Activated T-cell treated with anti-CD3 and anti-CD28 coated beads, Interleukin-2, amount 50 U/mL, for 72 hours (primary cell): ENCODE measurements around the gene YY1. TPM values are rescaled to one million over a fixed set of nuclear protein-coding genes. Genes with fewer than 3 reads are reported as not detected.
"Not testable (repeated sequence)": the region's sequence is repeated elsewhere in the genome, so short reads cannot be mapped to it uniquely, and the experiment has no call there.

Experiments
- ATAC-seq, 2 donors: fragments of 150-1000 bp; cut with Tn5 transposase; replicated peaks in 1 of 2; 2 replicates each; pipeline ENCODE4 v1.10.0; 2021; ENCODE audit warnings: moderate library complexity in 2 of 2, mild to moderate bottlenecking in 1 of 2
- DNase-seq, 2 donors: peaks; one replicate each; pipeline ENCODE4 v3.0.0; 2021 to 2022; ENCODE audit warnings: mixed read lengths in 1 of 2
- H3K27ac Mint-ChIP-seq: one replicate; pipeline ENCODE4 v1.8.0; 2022; ENCODE audit warnings: mild to moderate bottlenecking, moderate library complexity, mixed read lengths
- H3K27me3 Mint-ChIP-seq: one replicate; pipeline ENCODE4 v1.8.0; 2022; ENCODE audit warnings: low read depth, mixed read lengths
- H3K36me3 Mint-ChIP-seq, 2 donors: one replicate each; pipeline ENCODE4 v1.8.0; 2022; ENCODE audit warnings: mixed read lengths in 2 of 2, mild to moderate bottlenecking in 1 of 2; ENCODE audit not compliant: insufficient read depth in 2 of 2
- H3K4me1 Mint-ChIP-seq: one replicate; pipeline ENCODE4 v1.8.0; 2022; ENCODE audit warnings: low read depth, mixed read lengths
- H3K4me3 Mint-ChIP-seq, 2 donors: one replicate each; pipeline ENCODE4 v1.8.0; 2022; ENCODE audit warnings: mild to moderate bottlenecking in 2 of 2, mixed read lengths in 2 of 2, moderate library complexity in 2 of 2
- H3K9me3 Mint-ChIP-seq, 2 donors: one replicate each; pipeline ENCODE4 v1.8.0; 2022; ENCODE audit warnings: mixed read lengths in 2 of 2
- total RNA-seq, 2 donors: library from RNA; stranded (reverse); gene quantifications; one replicate each; pipeline ENCODE4 v1.2.3, GENCODE V29; 2022

Gene YY1
- total RNA-seq, 2 donors from 2014 or later: 93.0 to 99.8 TPM

- Mint-ChIP-seq H3K27ac (no peak overlapping the region), H3K27me3 (no peaks in the 10 kb centered on the region), H3K4me3 (peak overlapping the region; percentile 83 to 88), H3K9me3 (no peaks in the 10 kb centered on the region), H3K36me3 (no peaks in the 10 kb centered on the region), H3K4me1 (peaks cover 12% of the 10 kb centered on the region)
- peak; percentile 90 for ATAC-seq
- DNase-seq: peak; percentile 85 to 92
Measured at GRCh38 chr14:100285021-100285912, 46.3 kb downstream of the YY1 start.

DNA sequence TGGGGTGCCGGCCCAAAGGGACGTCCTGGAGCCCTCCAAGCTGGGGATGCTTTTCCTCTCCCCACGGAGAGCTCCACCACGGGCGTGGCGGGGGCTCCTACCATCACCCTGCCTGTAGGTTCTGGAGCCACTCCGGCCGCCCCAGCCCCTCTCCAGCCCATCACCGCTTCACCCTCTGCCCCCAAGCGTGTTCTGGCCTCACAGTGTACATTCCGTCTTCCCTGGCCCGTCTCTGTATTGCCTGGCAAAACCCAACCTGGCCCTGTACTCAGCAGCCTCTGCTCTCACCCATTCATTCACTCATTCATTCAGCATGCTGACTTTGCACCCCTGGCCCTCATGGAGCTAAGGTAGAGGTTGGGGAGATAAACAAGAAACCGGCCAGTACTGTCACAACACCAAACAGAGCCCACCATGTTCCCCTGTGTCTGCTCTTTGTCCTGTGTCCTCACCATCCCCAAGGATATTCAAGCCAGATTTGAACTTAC lies 47.0 kb downstream of the YY1 start:
- ATAC-seq (no peak), DNase-seq (no peak)
- no peaks in the 10 kb centered on the region for H3K9me3 Mint-ChIP-seq
- no peaks in the 10 kb centered on the region for H3K36me3 Mint-ChIP-seq
- H3K27me3 Mint-ChIP-seq: no peaks in the 10 kb centered on the region
- H3K27ac Mint-ChIP-seq: peak overlapping the region; percentile 82
- H3K4me3 Mint-ChIP-seq: peak overlapping the region; percentile 83 to 88
- H3K4me1 Mint-ChIP-seq: peaks cover 12% of the 10 kb centered on the region

DNA sequence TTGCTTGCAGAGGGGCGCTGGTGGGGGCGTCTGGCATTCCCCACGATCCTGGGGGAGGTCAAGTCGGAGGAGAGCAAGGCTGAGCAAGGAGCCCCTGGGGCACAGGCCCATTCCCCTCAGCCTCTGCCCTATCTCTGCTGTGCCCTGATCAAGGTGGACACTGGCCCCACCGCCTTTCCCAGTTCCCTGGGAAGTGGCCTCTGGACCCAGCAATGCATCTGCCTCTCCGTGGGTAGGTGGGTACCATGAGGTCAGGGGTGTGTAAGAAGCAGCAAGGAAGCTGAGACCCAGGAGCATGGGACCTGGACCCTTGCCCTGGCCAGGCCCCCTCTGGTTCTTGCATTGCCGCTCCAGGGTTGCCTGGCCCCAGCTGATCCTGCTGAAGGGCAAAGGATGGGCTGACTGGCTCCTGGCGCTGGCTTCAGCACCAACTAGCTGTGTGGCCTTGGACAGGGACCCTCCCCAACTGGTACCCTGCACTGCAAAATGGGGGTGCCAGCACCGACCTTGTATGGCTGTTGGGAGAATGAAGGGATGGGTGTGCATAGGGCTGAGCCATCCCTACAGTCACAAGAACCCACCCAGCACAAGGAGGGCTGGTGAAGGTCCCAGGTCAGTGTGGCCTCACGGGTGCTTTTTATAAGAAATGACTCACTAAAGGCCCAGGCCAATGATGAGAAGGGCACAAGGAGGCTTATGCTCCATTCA lies 47.7 kb downstream of the YY1 start:
- ATAC-seq (no peak), DNase-seq (no peak)
- Mint-ChIP-seq H3K4me1 (peaks cover 12% of the 10 kb centered on the region), H3K27ac (no peak overlapping the region), H3K9me3 (no peaks in the 10 kb centered on the region), H3K4me3 (peak overlapping the region in 1 of 2 donors; percentile 8), H3K36me3 (no peaks in the 10 kb centered on the region), H3K27me3 (no peaks in the 10 kb centered on the region)

DNA sequence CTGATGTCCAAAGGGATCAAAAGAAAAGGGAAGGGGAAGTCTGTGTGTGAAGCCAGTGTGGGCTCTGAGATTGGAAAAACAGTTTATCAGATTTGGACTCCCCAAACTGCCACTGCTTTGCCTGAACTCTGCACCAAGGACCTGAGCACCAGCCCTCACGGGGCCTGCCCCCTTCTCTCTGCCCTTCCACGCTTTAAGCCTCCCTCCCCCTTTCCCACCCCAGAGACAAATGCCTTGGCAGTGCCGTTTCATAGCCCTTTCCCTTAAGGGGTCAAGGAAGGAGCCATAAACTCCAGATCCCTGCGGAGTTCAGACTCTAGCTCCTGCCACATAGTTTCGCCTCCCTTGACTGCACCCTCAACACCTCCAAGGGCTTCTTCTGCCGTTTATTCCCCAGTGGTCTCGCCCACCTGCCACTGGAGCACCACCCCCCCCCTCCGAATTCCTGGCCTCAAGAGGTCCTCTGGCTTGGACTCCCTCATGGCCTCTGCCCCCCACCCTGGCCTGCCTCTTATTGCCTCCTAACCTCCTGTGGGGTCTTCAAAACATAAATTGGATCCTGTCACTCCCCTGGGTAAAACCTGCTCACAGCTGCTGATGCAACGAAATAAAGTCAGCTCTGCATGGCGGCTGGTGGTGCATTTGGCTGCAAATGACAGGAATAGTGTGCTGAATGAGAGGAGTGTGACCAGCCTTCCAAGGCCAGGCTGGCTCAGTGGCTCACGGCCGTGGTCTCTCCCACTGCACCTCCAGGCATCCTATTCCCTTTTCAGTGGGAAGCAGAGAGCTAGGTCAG lies 48.5 kb downstream of the YY1 start:
- DNase-seq: no peak
- Mint-ChIP-seq H3K4me3 (no peak overlapping the region), H3K27me3 (no peaks in the 10 kb centered on the region), H3K27ac (no peak overlapping the region), H3K9me3 (no peaks in the 10 kb centered on the region), H3K36me3 (no peaks in the 10 kb centered on the region), H3K4me1 (peaks cover 12% of the 10 kb centered on the region)
- no peak for ATAC-seq

DNA sequence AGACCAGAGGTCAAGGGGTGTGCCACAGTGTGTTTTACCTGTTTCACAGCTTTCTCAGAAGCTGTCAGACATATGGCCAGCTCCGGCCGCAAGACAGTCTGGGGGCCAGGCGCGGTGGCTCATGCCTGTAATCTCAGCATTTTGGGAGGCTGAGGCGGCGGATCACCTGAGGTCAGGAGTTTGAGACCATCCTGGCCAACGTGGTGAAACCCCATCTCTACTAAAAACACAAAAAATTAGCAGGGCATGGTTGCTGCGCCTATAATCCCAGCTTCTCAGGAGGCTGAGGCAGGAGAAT lies 49.0 kb downstream of the YY1 start:
- H3K36me3 Mint-ChIP-seq, DNase-seq, H3K9me3 Mint-ChIP-seq, H3K27ac Mint-ChIP-seq, ATAC-seq, H3K27me3 Mint-ChIP-seq, H3K4me3 Mint-ChIP-seq: not testable (repeated sequence)
- peaks cover 12% of the 10 kb centered on the region for H3K4me1 Mint-ChIP-seq

- DNase-seq: no peak
- H3K36me3 Mint-ChIP-seq: no peaks in the 10 kb centered on the region
- H3K4me1 Mint-ChIP-seq: peaks cover 8% of the 10 kb centered on the region
- no peak overlapping the region for H3K4me3 Mint-ChIP-seq
- no peak overlapping the region for H3K27ac Mint-ChIP-seq
- ATAC-seq: no peak
- H3K27me3 Mint-ChIP-seq: no peaks in the 10 kb centered on the region
- no peaks in the 10 kb centered on the region for H3K9me3 Mint-ChIP-seq
Measured at GRCh38 chr14:100288382-100289185, 49.6 kb downstream of the YY1 start.

DNA sequence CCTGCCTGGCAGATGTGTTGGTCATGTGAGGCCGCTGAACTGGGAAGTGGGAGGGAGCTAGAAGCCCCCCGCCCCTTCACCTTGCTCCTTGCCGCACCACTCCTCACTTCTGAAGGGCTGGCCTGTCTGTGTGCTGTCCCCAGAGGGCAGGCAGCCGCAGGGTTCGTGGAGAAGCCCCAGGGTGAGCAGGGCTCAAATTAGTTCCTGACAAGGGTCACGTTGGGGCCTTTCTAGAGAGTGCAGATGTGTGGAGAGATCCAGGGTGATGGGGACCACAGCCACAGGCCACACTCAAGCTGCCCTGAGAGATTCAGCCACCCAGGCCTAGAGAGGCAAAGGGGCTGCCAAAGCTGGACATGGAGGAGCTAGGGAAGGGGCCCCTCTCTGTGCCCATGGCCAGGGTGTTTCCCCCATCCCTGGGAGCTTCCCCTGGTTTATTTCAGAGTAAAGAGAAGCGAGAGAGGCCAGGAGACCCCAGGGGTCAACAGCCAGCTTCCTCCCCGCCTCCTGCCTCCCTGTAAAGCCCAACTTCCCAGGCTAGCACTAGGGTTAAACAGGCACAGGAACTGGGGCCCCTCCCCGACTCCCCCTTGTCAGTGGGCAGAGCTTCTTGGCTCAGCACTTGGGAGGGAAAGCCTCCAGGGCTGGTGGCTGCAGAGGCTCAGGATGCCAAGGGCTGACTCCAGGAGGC lies 51.1 kb downstream of the YY1 start:
- no peaks in the 10 kb centered on the region for H3K4me1 Mint-ChIP-seq
- no peaks in the 10 kb centered on the region for H3K27me3 Mint-ChIP-seq
- no peaks in the 10 kb centered on the region for H3K36me3 Mint-ChIP-seq
- H3K27ac Mint-ChIP-seq: no peak overlapping the region
- DNase-seq: no peak
- no peak overlapping the region for H3K4me3 Mint-ChIP-seq
- ATAC-seq: no peak
- H3K9me3 Mint-ChIP-seq: no peaks in the 10 kb centered on the region

DNA sequence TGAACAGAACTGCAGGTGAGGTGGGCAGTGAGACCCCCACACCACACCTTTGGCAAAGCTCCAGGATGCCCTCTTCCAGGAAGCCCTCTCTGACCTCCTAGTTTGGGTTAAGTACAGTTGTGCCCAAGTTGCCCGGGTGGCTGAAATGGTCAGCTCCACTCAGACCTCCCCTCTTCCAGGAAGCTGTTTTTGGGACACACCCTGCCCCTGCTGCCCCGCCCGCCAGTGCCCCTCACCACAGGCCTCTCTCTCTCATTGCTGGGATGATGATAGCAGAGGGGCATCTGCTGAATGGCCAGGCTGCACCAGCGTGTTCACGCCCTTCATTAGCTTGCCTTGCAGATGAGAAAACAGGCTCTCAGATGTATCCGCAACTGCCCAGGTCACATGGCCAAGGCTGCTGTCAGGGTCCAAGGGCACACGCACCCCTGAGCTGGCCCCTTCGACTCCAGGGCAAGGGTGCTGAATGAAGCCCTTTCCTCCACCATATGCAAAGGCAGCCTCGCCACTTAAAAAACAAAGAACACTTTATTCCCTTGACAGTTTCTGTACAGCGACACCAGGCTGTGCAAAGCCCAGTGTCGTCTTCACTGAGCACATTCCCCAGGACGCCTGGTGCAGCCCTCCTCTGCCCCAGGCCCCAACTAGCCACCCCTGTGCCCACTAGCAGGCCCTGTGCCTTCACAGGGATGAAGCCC lies 51.8 kb downstream of the YY1 start:
- no peaks in the 10 kb centered on the region for H3K27me3 Mint-ChIP-seq

GRCh38 chr14:100291305-100292075 lies 52.5 kb downstream of the YY1 start:
- ATAC-seq (no peak), DNase-seq (no peak)
- Mint-ChIP-seq H3K9me3 (no peaks in the 10 kb centered on the region), H3K36me3 (no peaks in the 10 kb centered on the region), H3K27ac (no peak overlapping the region), H3K4me1 (no peaks in the 10 kb centered on the region), H3K27me3 (no peaks in the 10 kb centered on the region), H3K4me3 (no peak overlapping the region)

More for the DNA sequence above, 51.8 kb downstream of the YY1 start:
- Mint-ChIP-seq H3K27ac (no peak overlapping the region), H3K36me3 (no peaks in the 10 kb centered on the region), H3K4me1 (no peaks in the 10 kb centered on the region), H3K4me3 (no peak overlapping the region), H3K9me3 (no peaks in the 10 kb centered on the region)
- DNase-seq (no peak), ATAC-seq (no peak)

DNA sequence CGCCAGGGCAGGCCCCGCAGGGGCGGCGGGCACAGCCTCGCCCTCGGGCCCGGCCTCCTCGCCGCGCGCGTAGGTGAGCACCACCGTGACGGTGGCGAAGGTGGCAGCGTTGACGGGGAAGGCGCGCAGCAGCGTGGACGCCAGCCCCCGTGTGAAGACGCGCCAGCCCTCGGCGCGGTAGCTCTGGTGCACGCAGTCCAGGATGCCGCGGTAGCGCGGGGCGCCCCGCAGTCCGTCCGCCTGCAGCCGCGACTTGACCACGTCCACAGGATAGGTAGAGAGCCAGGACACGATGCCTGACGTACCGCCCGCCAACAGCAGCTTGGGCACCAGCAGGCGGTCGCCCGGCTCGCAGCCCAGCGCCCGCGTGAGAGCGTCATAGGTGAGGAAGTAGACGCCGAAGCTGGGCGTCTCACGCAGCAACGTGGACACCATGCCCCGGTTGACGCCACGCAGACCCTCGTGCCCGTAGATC lies 53.4 kb downstream of the YY1 start:
- no peaks in the 10 kb centered on the region for H3K9me3 Mint-ChIP-seq
- no peaks in the 10 kb centered on the region for H3K36me3 Mint-ChIP-seq
- no peak overlapping the region for H3K27ac Mint-ChIP-seq
- peak in 1 of 2 donors; percentile 8 for ATAC-seq
- DNase-seq: no peak
- no peaks in the 10 kb centered on the region for H3K27me3 Mint-ChIP-seq
- no peaks in the 10 kb centered on the region for H3K4me1 Mint-ChIP-seq
- H3K4me3 Mint-ChIP-seq: no peak overlapping the region
